Measurements from ENCODE around the gene TP53BP2. TPM values are rescaled to one million over a fixed set of nuclear protein-coding genes. Genes with fewer than 3 reads are reported as not detected.
"Not testable (repeated sequence)": the region's sequence is repeated elsewhere in the genome, so short reads cannot be mapped to it uniquely, and the experiment has no call there.

TP53BP2 gene
- polyA plus RNA-seq, result 15.2 TPM

- no peaks in the 10 kb centered on the region for H3K9me3 Mint-ChIP-seq
- peak within 1 kb of the TSS; percentile 95 to 98 (median 97) for H3K4me3 Mint-ChIP-seq
- H3K27ac Mint-ChIP-seq, result peak within 1 kb of the TSS; percentile 97 to 98 (median 98)
- no peaks in the 10 kb centered on the region for H3K36me3 Mint-ChIP-seq
- no peaks in the 10 kb centered on the region for H3K27me3 Mint-ChIP-seq
- peaks cover 21 to 30% (median 28%) of the 10 kb centered on the region in 3 donors for H3K4me1 Mint-ChIP-seq
Measured at GRCh38 chr1:223845810-223846682, at the start of gene TP53BP2. TP53BP2 (minus strand) TSS chr1:223845947; CDS start chr1:223845680, 267 bp downstream.

GRCh38 chr1:223890494-223890893 lies 44.7 kb upstream of the TP53BP2 start:
- not testable (repeated sequence) for H3K4me3 Mint-ChIP-seq, H3K36me3 Mint-ChIP-seq, H3K27ac Mint-ChIP-seq, H3K9me3 Mint-ChIP-seq, H3K27me3 Mint-ChIP-seq, H3K4me1 Mint-ChIP-seq

GRCh38 chr1:223889319-223889718 lies 43.6 kb upstream of the TP53BP2 start:
- not testable (repeated sequence) for H3K4me1 Mint-ChIP-seq, H3K4me3 Mint-ChIP-seq, H3K27me3 Mint-ChIP-seq, H3K36me3 Mint-ChIP-seq, H3K9me3 Mint-ChIP-seq, H3K27ac Mint-ChIP-seq

- Mint-ChIP-seq H3K27me3 (no peaks in the 10 kb centered on the region), H3K9me3 (no peaks in the 10 kb centered on the region), H3K4me3 (peak overlapping the region in 3 of 4 donors; percentile 26 to 83 (median 80)), H3K36me3 (no peaks in the 10 kb centered on the region), H3K4me1 (peaks cover 0 to 8% (median 0%) of the 10 kb centered on the region in 3 donors), H3K27ac (no peak overlapping the region)
Measured at GRCh38 chr1:223887747-223888418, 42.1 kb upstream of the TP53BP2 start.

GRCh38 chr1:223886516-223886921 lies 40.8 kb upstream of the TP53BP2 start:
- Mint-ChIP-seq H3K4me3 (no peak overlapping the region), H3K27me3 (no peaks in the 10 kb centered on the region), H3K4me1 (peaks cover 0 to 8% (median 0%) of the 10 kb centered on the region in 3 donors), H3K27ac (no peak overlapping the region), H3K36me3 (no peaks in the 10 kb centered on the region), H3K9me3 (no peaks in the 10 kb centered on the region)

GRCh38 chr1:223885614-223886013 lies 39.9 kb upstream of the TP53BP2 start:
- peaks cover 4% of the 10 kb centered on the region for H3K27me3 Mint-ChIP-seq
- peaks cover 0 to 8% (median 0%) of the 10 kb centered on the region in 3 donors for H3K4me1 Mint-ChIP-seq
- H3K9me3 Mint-ChIP-seq, result no peaks in the 10 kb centered on the region
- H3K36me3 Mint-ChIP-seq, result no peaks in the 10 kb centered on the region
- no peak overlapping the region for H3K27ac Mint-ChIP-seq
- no peak overlapping the region for H3K4me3 Mint-ChIP-seq

- Mint-ChIP-seq H3K9me3 (peaks cover 0 to 9% (median 0%) of the 10 kb centered on the region in 3 donors), H3K4me3 (no peak overlapping the region), H3K36me3 (peaks cover 2% of the 10 kb centered on the region), H3K4me1 (no peaks in the 10 kb centered on the region), H3K27ac (no peak overlapping the region), H3K27me3 (peaks cover 10% of the 10 kb centered on the region)
Measured at GRCh38 chr1:223878598-223879325, 33.0 kb upstream of the TP53BP2 start.

- H3K27ac Mint-ChIP-seq, result no peak overlapping the region
- H3K27me3 Mint-ChIP-seq, result peaks cover 13% of the 10 kb centered on the region
- peaks cover 2% of the 10 kb centered on the region for H3K36me3 Mint-ChIP-seq
- no peak overlapping the region for H3K4me3 Mint-ChIP-seq
- no peaks in the 10 kb centered on the region for H3K4me1 Mint-ChIP-seq
- H3K9me3 Mint-ChIP-seq, result peaks cover 0 to 9% (median 0%) of the 10 kb centered on the region in 3 donors
Measured at GRCh38 chr1:223877804-223878203, 32.1 kb upstream of the TP53BP2 start.

GRCh38 chr1:223876590-223876989 lies 30.8 kb upstream of the TP53BP2 start:
- no peaks in the 10 kb centered on the region for H3K4me1 Mint-ChIP-seq
- H3K9me3 Mint-ChIP-seq, result peaks cover 0 to 9% (median 0%) of the 10 kb centered on the region in 3 donors
- H3K27me3 Mint-ChIP-seq, result peaks cover 17% of the 10 kb centered on the region
- H3K4me3 Mint-ChIP-seq, result no peak overlapping the region
- H3K36me3 Mint-ChIP-seq, result peaks cover 3% of the 10 kb centered on the region
- H3K27ac Mint-ChIP-seq, result no peak overlapping the region

GRCh38 chr1:223873044-223873443 lies 27.3 kb upstream of the TP53BP2 start:
- peaks cover 3% of the 10 kb centered on the region for H3K36me3 Mint-ChIP-seq
- no peak overlapping the region for H3K4me3 Mint-ChIP-seq
- H3K27me3 Mint-ChIP-seq, result peaks cover 9% of the 10 kb centered on the region
- no peak overlapping the region for H3K27ac Mint-ChIP-seq
- peaks cover 0 to 9% (median 0%) of the 10 kb centered on the region in 3 donors for H3K9me3 Mint-ChIP-seq
- no peaks in the 10 kb centered on the region for H3K4me1 Mint-ChIP-seq

GRCh38 chr1:223872308-223872901 lies 26.7 kb upstream of the TP53BP2 start:
- no peaks in the 10 kb centered on the region for H3K4me1 Mint-ChIP-seq
- peaks cover 9% of the 10 kb centered on the region for H3K27me3 Mint-ChIP-seq
- no peak overlapping the region for H3K4me3 Mint-ChIP-seq
- H3K36me3 Mint-ChIP-seq, result peaks cover 3% of the 10 kb centered on the region
- H3K27ac Mint-ChIP-seq, result no peak overlapping the region
- peaks cover 0 to 9% (median 0%) of the 10 kb centered on the region in 3 donors for H3K9me3 Mint-ChIP-seq

- Mint-ChIP-seq H3K27me3 (peaks cover 9% of the 10 kb centered on the region), H3K9me3 (peaks cover 0 to 9% (median 0%) of the 10 kb centered on the region in 3 donors), H3K4me1 (no peaks in the 10 kb centered on the region), H3K27ac (no peak overlapping the region), H3K4me3 (peak overlapping the region in 2 of 4 donors; percentile 34 to 63), H3K36me3 (peaks cover 3% of the 10 kb centered on the region)
Measured at GRCh38 chr1:223870617-223871574, 25.1 kb upstream of the TP53BP2 start.

GRCh38 chr1:223864599-223865368 lies 19.0 kb upstream of the TP53BP2 start:
- not testable (repeated sequence) for H3K4me3 Mint-ChIP-seq, H3K36me3 Mint-ChIP-seq

More at GRCh38 chr1:223864599-223865368, 19.0 kb upstream of the TP53BP2 start:
- not testable (repeated sequence) for H3K27me3 Mint-ChIP-seq, H3K4me1 Mint-ChIP-seq, H3K27ac Mint-ChIP-seq, H3K9me3 Mint-ChIP-seq
